Stimulated activated CD4-positive, alpha-beta T cell treated with anti-CD3 and anti-CD28 coated beads, Interleukin-2, amount 100 ng/mL, for 24 hours (primary cell): ENCODE results near the gene PLSCR2.
"Not testable (repeated sequence)": the region's sequence is repeated elsewhere in the genome, so short reads cannot be mapped to it uniquely, and the experiment has no call there.

Source experiments
- DNase-seq, 2 donors: peaks; one replicate each; pipeline ENCODE4 v3.0.0-alpha.2; 2020

The PLSCR2 gene, protein sequence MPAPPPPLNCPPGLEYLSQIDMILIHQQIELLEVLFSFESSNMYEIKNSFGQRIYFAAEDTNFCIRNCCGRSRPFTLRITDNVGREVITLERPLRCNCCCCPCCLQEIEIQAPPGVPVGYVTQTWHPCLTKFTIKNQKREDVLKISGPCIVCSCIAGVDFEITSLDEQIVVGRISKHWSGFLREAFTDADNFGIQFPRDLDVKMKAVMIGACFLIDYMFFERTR

GRCh38 chr3:146469150-146470017 lies at the start of gene PLSCR2:
Gene PLSCR2 (minus strand): TSS chr3:146469561. CDS start chr3:146459904, 9,657 bp downstream.
- peak; percentile 71 to 74 for DNase-seq

DNA sequence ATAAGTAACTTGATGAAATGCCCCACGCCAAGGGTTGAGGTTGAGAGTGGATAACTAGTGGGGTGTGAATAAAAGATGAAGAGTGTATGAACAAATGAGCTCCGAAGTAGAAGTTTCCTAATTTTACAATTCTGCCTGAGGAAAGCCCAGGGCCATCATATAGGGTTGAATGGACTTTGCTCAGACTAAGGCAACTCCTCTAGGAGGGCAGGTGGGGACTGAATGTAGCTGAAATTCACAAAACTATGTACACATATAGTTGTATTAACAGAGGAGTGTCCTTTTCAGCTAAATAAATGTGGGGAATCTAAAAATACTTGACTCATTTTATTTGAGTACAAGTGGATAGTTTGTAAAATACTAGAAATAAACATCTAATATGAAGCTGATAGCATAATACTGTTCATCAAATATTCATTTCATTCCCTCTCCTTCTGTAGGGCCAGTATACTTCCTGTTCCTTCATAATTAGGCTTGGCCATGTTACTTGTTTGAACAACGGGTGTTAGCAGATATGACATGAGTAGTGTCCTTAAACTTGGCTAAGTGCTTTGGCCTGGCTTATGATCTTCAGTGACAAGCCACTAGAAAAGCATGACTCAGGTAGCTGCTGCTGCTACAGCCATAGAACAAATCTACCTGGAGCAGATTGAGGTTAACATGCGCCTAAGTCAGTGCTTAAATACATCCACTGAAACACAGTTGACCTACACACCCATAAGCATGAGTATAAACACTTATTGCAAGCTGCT lies 48.5 kb upstream of the PLSCR2 start:
- DNase-seq = no peak

- DNase-seq = no peak
Observed at GRCh38 chr3:146513386-146514051, 44.2 kb upstream of the PLSCR2 start.

- no peak for DNase-seq
Observed at GRCh38 chr3:146511402-146512134, 42.2 kb upstream of the PLSCR2 start.

DNA sequence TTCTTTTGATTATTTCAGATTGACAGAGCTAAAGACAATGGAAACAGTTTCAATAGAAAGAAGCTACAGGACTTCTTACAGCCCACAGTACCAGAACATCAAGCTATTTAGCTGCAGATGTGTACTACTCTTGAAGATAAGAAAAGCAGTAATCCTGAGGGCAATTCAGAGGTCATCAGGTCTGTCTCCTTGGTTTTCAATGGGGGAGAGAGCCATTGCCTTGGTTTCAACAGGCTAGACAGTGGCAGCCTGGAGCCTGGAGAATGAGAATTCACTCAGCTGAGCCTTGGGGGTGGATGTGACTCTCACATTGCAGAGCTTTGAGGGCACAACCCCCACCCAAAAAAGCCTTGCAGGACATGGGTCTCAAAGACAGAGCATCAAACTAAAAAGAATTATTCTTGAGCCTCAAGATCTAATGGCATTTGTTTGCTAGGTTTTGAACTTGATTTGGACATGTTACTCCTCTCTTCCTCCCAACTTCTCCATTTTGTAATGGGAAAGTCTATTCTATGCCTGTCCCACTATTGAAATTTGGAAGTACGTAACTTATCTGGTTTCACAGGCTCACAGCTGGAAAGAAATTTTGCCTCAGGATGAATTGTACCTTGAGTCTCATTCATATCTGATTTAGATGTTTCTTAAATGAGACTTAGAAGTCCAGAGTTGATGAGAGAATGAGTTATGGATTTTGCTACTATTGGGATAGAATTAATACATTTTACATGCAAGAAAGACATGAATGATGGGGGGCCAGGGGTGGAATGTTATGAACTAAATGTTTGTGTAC lies 38.2 kb upstream of the PLSCR2 start:
- no peak for DNase-seq

DNA sequence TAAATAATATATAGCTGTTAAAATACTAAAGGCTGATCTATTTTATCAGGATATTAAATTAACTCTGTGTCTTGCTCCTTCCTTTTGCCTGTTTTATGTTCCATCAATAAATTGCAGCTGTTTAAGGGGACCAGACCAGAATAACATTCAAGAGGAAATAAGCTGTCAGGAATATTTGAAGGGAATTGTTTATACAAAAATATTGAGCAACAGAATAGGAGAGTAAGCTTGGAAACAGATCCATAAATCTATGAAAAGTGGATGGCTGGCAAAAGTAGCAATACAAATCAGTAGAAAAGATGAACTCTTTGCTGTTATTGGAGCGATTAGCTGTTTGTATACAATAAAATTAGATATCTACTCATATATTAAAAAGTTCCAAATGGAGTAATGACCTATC lies 36.2 kb upstream of the PLSCR2 start:
- no peak for DNase-seq

- DNase-seq = no peak
Observed at GRCh38 chr3:146504498-146505197, 35.3 kb upstream of the PLSCR2 start.

DNA sequence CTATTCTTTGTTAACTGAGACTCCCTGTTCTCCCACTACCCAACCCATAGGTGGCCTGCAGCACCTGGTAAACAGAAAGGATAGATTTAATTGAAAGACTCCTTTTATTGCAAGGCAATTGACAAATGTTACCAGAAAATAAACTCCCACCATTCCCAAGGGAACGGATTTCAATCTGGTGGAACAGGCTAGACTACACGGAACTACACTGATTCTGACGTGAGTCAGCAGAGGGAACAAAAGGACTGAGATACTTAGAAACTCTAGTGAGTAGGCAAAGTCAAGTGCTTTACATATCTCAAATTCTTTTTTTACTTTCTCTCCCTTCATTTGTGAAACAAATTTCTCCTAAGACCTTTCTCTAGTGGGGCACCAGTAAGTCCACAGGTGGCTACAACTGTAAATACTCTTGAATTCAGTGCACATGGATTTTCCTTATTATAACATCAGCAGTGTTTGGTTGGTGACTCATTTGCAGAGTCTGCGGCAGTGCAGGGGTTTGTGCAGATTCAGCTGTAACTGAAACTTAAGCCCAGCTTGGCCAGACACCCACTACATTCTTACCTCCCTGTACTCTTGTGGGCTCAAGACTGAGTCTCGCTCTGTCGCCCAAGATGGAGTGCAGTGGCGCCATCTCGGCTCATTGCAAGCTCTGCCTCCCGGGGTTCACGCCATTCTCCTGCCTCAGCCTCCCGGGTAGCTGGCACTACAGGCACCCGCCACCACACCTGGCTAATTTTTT lies 34.3 kb upstream of the PLSCR2 start:
- DNase-seq = peak in 1 of 2 donors; percentile 3

GRCh38 chr3:146502887-146503460 lies 33.6 kb upstream of the PLSCR2 start:
- no peak for DNase-seq

DNA sequence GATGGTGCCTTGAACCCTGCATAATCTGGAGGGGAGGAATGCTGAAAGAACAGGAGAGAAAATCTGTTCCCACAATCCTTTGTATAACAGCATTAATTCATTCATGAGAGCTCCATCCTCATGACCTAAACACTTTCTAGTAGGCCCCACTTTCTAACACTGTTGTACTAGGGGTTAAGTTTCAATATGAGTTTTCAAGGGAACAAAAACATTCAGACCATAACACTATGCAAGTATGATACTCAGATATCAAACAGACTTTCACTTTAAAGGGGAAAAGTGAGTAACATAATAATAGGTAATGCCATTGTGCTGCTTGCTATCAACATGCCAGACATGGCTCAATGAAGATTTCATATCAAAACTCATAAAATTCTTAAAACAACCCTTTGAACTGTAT lies 32.4 kb upstream of the PLSCR2 start:
- no peak for DNase-seq

GRCh38 chr3:146499701-146500100 lies 30.3 kb upstream of the PLSCR2 start:
- no peak for DNase-seq

DNA sequence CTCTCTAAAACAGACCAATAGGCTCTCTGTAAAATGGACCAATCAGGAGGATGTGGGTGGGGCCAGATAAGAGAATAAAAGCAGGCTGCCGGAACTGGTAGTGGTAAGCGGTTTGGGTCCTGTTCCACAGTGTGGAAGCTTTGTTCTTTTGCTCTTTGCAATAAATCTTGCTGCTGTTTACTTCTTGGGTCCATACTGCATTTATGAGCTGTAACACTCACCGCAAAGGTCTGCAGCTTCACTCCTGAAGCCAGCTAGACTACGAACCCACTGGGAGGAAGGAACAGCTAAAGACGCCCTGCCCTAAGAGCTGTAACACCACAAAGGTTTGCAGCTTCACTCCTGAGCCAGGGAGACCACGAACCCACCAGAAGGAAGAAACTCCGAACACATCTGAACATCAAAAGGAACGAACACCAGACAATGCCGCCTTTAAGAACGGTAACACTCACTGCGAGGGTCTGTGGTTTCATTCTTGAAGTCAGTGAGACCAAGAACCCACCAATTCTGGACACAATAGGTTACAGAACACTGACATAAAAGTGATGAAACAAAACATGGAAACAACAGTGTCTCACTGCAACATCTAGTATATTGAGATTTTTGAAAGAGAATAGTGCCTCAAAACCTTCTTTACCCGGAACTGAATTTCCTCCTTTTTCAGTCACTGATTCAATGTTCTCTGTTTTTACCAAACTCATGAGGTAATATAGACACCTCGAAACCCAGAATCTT lies 28.8 kb upstream of the PLSCR2 start:
- peak in 1 of 2 donors; percentile 13 for DNase-seq

DNA sequence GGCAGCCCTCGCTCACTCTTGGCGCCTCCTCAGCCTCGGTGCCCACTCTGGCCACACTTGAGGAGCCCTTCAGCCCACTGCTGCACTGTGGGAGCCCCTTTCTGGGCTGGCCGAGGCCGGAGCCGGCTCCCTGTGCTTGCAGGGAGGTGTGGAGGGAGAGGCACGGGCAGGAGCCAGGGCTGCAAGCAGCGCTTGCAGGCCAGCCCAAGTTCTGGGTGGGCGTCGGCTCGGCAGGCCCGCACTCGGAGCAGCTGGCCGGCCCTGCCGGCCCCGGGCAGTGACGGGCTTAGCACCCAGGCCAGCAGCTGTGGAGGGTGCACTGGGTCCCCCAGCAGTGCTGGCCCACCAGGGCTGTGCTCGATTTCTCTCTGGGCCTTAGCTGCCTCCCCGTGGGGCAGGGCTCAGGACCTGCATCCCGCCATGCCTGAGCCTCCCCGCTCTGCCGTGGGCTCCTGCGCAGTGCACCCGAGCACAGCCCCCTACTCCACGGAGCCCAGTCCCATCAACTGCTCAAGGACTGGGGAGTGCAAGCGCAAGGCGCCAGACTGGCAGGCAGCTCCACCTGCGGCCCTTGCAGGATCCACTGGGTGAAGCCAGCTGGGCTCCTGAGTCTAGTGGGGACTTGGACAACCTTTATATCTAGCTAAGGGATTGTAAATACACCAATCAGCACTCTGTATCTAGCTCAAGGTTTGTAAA lies 27.9 kb upstream of the PLSCR2 start:
- not testable (repeated sequence) for DNase-seq

GRCh38 chr3:146496726-146497125 lies 27.4 kb upstream of the PLSCR2 start:
- no peak for DNase-seq

DNA sequence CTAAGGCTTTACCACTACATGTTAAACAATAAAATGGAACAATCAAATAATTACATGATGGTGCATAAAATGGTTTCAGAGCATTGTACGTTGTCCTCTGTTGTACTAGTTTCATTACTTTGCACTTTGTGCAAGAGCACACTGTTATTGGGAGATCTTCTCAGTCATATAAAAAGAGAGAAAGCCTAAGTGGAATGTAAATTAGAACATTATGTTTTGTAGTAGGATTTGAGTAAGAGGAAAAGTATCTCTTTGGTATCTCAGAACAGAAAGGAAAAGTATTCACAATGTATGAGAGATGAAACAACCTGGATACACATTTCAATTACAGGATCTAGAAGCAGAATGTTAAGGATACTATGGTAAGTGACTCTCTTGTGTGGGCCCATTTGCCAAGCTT lies 26.9 kb upstream of the PLSCR2 start:
- no peak for DNase-seq

DNA sequence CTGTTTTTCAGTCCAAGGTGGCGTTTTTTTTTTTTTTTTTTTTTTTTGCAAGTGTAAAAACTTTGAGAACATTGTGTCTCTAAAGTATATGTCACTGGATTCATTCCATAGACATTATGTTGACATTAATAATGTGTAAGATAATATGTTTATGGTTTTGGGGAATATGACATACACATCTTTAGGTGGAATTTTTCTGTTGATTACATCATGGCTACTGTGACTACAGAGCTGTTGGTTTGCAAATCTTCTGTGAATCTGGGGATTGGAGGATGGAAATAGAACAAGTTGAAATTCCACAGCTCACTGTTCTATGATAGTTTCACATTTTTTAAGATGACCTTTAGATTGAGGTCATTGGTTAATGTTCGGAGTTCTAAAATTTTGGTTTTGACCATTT lies 24.4 kb upstream of the PLSCR2 start:
- DNase-seq = no peak

- no peak for DNase-seq
Observed at GRCh38 chr3:146493221-146493620, 23.9 kb upstream of the PLSCR2 start.

DNA sequence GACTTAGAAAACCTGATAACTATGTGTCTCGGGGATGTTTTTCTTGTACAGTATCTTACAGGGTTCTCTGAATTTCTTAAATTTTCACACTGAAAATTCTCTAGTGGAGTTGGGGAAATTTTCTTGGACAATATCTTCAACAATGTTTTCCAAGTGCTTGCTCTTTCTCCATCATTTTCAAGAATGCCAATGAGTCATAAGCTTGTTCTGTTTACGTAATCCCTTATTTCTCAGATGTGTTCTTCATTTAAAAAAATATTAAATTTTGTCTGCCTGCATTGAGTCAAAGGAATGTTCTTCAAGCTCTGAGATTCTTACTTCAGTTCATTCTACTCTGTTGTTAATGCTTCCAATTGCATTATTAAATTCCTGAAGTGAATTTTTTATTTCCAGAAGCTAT lies 21.9 kb upstream of the PLSCR2 start:
- DNase-seq = no peak
